HG02678 (cell line): Measurements from ENCODE around the gene RIMS1.

Experiments used
- ATAC-seq: cut with Tn5 transposase; IDR thresholded peaks from one replicate; pipeline ENCODE4 v1.9.1; 2021; ENCODE audit warnings: mild to moderate bottlenecking, moderate library complexity; ENCODE audit not compliant: unreplicated experiment

The RIMS1 gene

GRCh38 chr6:72390548-72390947 is 504.2 kb downstream of the RIMS1 start:
- ATAC-seq = no peak

GRCh38 chr6:72401865-72402264 is 515.5 kb downstream of the RIMS1 start:
- ATAC-seq = no peak

- ATAC-seq = no peak
Measured at GRCh38 chr6:72403413-72403812, 517.1 kb downstream of the RIMS1 start.

GRCh38 chr6:72406517-72406916 is 520.2 kb downstream of the RIMS1 start:
- peak; percentile 65 for ATAC-seq

GRCh38 chr6:72410769-72411168 is 524.4 kb downstream of the RIMS1 start:
- no peak for ATAC-seq

- peak; percentile 88 for ATAC-seq
Measured at GRCh38 chr6:72411872-72412708, 525.7 kb downstream of the RIMS1 start.

- no peak for ATAC-seq
Measured at GRCh38 chr6:72412709-72413044, 526.3 kb downstream of the RIMS1 start.

- no peak for ATAC-seq
Measured at GRCh38 chr6:72413884-72414283, 527.5 kb downstream of the RIMS1 start.

- ATAC-seq = no peak
Measured at GRCh38 chr6:72414657-72415056, 528.3 kb downstream of the RIMS1 start.

GRCh38 chr6:72416744-72417465 is 530.6 kb downstream of the RIMS1 start:
- no peak for ATAC-seq

GRCh38 chr6:72417759-72418158 is 531.4 kb downstream of the RIMS1 start:
- no peak for ATAC-seq

- ATAC-seq = no peak
Measured at GRCh38 chr6:72418495-72418894, 532.1 kb downstream of the RIMS1 start.

- no peak for ATAC-seq
Measured at GRCh38 chr6:72419966-72420365, 533.6 kb downstream of the RIMS1 start.

GRCh38 chr6:72420409-72420808 is 534.1 kb downstream of the RIMS1 start:
- ATAC-seq = no peak

GRCh38 chr6:72421387-72421786 is 535.0 kb downstream of the RIMS1 start:
- no peak for ATAC-seq

- no peak for ATAC-seq
Measured at GRCh38 chr6:72422171-72422570, 535.8 kb downstream of the RIMS1 start.

GRCh38 chr6:72424476-72424875 is 538.1 kb downstream of the RIMS1 start:
- ATAC-seq = no peak

GRCh38 chr6:72425003-72425681 is 538.8 kb downstream of the RIMS1 start:
- no peak for ATAC-seq

GRCh38 chr6:72440611-72441010 is 554.3 kb downstream of the RIMS1 start:
- no peak for ATAC-seq

GRCh38 chr6:72446430-72446829 is 560.1 kb downstream of the RIMS1 start:
- no peak for ATAC-seq
